Lung (tissue), 12 donors: Measurements from ENCODE around the gene SARNP. TPM values are rescaled to one million over a fixed set of nuclear protein-coding genes. Genes with fewer than 3 reads are reported as not detected.
A peak's percentile ranks its signal among the peaks of the same experiment; 100 is the strongest.

Source experiments
- ATAC-seq: fragments of 200-7000 bp; cut with Tn5 transposase; one replicate; pipeline ENCODE4 v1.9.1; 2020; ENCODE audit warnings: moderate number of reproducible peaks; ENCODE audit not compliant: insufficient read depth, low FRiP score
- DNase-seq, 3 donors: peaks; one replicate each; pipeline ENCODE4 v3.0.0-alpha.2; 2013 to 2017
- H3K27ac ChIP-seq, 2 donors: one replicate each; pipeline ENCODE4 v1.5.1; 2013; ENCODE audit warnings: mild to moderate bottlenecking in 2 of 2, moderate library complexity in 2 of 2, control low read depth in 1 of 2, inconsistent platforms in 1 of 2, low read depth in 1 of 2, low read length in 1 of 2
- H3K27me3 ChIP-seq, 3 donors: one replicate each; pipeline ENCODE4 v1.5.1; 2013; ENCODE audit warnings: low read length in 2 of 3; ENCODE audit not compliant: control insufficient read depth in 3 of 3, insufficient read depth in 3 of 3
- H3K36me3 ChIP-seq, 4 donors: one replicate each; pipeline ENCODE4 v1.5.1; 2013; ENCODE audit warnings: low read length in 4 of 4, mild to moderate bottlenecking in 1 of 4, moderate library complexity in 1 of 4; ENCODE audit not compliant: control insufficient read depth in 4 of 4, insufficient read depth in 4 of 4
- H3K4me1 ChIP-seq, 5 donors: one replicate each; pipeline ENCODE4 v1.5.1; 2013; ENCODE audit warnings: low read length in 5 of 5, mild to moderate bottlenecking in 2 of 5, moderate library complexity in 1 of 5; ENCODE audit not compliant: control insufficient read depth in 5 of 5, insufficient read depth in 5 of 5
- H3K4me3 ChIP-seq: one replicate; pipeline ENCODE4 v1.5.1; 2013; ENCODE audit warnings: mild to moderate bottlenecking, control low read depth, moderate library complexity
- H3K9ac ChIP-seq, 2 donors: one replicate each; pipeline ENCODE4 v1.5.1; 2013; ENCODE audit warnings: low read length in 2 of 2, control low read depth in 1 of 2; ENCODE audit not compliant: insufficient read depth in 1 of 2
- H3K9me3 ChIP-seq, 4 donors: one replicate each; pipeline ENCODE4 v1.5.1; 2013; ENCODE audit warnings: low read length in 3 of 4, mild to moderate bottlenecking in 1 of 4, moderate library complexity in 1 of 4; ENCODE audit not compliant: control insufficient read depth in 4 of 4, insufficient read depth in 3 of 4
- WGBS, 2 donors: extraction: QIAGEN DNeasy Blood & Tissue Kit; methylation state at CpG; one replicate each; pipeline ENCODE4 v1.1.7; 2013; 5-methylcytosine and 5-hydroxymethylcytosine counted together
- polyA plus RNA-seq, 2 donors: library from polyadenylated mRNA; stranded (reverse); fragments of 200-250 nt; gene quantifications; one replicate each; pipeline ENCODE4 v1.2.1, GENCODE V29; 2013
- total RNA-seq, 2 donors: library from RNA; depleted of rRNA in 1 of 2; stranded (reverse); fragments of >200 nt in 1 of 2; gene quantifications; one replicate each; pipeline ENCODE4 v1.2.1, GENCODE V29; 2014 to 2021
- TF ChIP-seq, protein P1 (sequence below): IDR thresholded peaks from 2 replicates; pipeline ENCODE4 v1.5.1; 2012; ENCODE audit warnings: mild to moderate bottlenecking; ENCODE audit errors: control extremely low read depth, extremely low read depth
- donor health status: control.
- donor health status: control.
- donor health status: Bipolar disorder and iron deficiency.
- donor health status: healthy.
- donor health status: DM: yes; HTN: yes; CAD: no.

SARNP gene
- total and polyA plus RNA-seq, 4 donors, result 51.9 to 102 (median 82.2) TPM

DNA sequence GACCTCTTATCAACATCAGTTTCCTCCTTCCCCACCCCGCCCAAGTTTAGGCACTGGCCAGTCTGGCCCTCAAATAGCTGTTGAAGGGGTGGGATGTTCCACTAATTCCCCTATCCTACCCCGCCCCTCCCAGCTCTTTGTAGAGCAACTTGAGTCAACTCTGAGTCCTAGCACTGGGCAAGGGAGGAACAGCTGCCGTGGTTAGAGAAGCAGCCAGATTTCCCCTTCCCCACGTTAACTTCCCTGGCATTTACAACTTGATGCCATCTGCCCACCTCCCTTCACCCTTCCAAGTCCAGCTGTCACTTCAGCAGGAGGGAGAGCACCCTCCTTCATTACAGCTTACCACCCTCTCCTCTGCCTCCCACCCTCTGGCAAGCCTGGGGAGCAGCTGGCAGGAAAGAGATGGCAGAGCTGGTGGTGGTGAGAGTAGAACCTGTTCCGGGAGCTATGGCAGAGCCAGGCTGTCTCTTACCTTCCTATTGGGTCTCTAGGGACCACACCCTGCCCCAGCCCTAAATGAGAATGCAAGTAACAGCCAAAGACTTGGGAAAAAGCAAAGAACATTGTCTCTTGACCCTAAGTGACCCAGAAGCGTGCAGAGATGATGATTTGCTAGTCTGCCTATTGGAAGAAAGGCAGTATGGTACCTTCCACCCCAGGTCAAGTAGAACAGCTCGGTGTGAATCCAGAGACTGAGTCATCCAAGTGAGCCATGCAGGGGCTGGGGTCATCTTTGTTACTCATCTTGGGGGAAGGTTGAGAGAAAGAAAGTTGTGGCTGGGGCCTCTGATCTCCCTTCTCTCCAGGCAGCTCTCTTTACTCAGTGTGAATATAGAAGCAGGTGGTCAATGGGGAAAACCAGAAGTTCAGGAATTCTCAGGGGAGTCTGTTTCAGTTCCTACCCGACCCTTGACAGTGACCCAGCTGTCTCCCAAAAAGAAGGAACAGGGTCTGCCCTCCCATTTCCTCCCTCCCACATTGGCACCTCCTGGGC is 100.2 kb downstream of the SARNP start:
- H3K9me3 ChIP-seq, result no peaks in the 10 kb centered on the region
- peaks cover 13 to 41% (median 21%) of the 10 kb centered on the region in 5 donors for H3K4me1 ChIP-seq
- no peak overlapping the region for H3K4me3 ChIP-seq
- no peak for DNase-seq
- no peaks in the 10 kb centered on the region for H3K27me3 ChIP-seq
- H3K27ac ChIP-seq, result peak overlapping the region; percentile 62 to 94
- peaks cover 0 to 11% (median 4%) of the 10 kb centered on the region in 4 donors for H3K36me3 ChIP-seq
- TF ChIP-seq, protein P1, sequence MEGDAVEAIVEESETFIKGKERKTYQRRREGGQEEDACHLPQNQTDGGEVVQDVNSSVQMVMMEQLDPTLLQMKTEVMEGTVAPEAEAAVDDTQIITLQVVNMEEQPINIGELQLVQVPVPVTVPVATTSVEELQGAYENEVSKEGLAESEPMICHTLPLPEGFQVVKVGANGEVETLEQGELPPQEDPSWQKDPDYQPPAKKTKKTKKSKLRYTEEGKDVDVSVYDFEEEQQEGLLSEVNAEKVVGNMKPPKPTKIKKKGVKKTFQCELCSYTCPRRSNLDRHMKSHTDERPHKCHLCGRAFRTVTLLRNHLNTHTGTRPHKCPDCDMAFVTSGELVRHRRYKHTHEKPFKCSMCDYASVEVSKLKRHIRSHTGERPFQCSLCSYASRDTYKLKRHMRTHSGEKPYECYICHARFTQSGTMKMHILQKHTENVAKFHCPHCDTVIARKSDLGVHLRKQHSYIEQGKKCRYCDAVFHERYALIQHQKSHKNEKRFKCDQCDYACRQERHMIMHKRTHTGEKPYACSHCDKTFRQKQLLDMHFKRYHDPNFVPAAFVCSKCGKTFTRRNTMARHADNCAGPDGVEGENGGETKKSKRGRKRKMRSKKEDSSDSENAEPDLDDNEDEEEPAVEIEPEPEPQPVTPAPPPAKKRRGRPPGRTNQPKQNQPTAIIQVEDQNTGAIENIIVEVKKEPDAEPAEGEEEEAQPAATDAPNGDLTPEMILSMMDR, result no peak
- no peak for ATAC-seq
- WGBS, 2 donors, result 34 to 36% methylated on average over 8 of the region's 8 CpGs
- H3K9ac ChIP-seq, result no peak overlapping the region

DNA sequence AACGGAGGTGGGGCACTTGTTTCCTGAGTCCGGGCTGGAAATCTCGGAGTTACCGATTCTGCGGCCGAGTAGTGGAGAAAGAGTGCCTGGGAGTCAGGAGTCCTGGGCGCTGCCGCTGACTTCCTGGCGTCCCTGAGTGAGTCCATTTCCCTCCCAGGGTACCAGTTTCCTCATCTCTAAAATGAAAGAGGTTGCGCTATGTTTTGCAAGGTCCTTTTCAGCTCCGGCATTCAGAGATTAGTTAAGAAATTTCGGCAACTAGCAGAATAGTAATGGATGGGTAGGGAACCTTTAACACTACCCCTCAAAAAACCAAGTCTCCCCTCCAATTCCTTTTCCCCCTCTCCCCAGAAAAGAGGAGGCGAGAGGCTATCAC is 101.0 kb downstream of the SARNP start:
- Histone ChIP-seq H3K27ac (peak overlapping the region; percentile 89 to 94), H3K9me3 (no peaks in the 10 kb centered on the region), H3K27me3 (no peaks in the 10 kb centered on the region), H3K4me1 (peaks cover 14 to 48% (median 21%) of the 10 kb centered on the region in 5 donors), H3K9ac (peak overlapping the region in 1 of 2 donors; percentile 3), H3K4me3 (peak overlapping the region; percentile 69), H3K36me3 (peaks cover 0 to 8% (median 4%) of the 10 kb centered on the region in 4 donors)
- ATAC-seq, result peak; percentile 3
- TF ChIP-seq, protein P1, result no peak
- WGBS, 2 donors, result 2 to 4% methylated on average over 13 of the region's 13 CpGs
- no peak for DNase-seq

DNA sequence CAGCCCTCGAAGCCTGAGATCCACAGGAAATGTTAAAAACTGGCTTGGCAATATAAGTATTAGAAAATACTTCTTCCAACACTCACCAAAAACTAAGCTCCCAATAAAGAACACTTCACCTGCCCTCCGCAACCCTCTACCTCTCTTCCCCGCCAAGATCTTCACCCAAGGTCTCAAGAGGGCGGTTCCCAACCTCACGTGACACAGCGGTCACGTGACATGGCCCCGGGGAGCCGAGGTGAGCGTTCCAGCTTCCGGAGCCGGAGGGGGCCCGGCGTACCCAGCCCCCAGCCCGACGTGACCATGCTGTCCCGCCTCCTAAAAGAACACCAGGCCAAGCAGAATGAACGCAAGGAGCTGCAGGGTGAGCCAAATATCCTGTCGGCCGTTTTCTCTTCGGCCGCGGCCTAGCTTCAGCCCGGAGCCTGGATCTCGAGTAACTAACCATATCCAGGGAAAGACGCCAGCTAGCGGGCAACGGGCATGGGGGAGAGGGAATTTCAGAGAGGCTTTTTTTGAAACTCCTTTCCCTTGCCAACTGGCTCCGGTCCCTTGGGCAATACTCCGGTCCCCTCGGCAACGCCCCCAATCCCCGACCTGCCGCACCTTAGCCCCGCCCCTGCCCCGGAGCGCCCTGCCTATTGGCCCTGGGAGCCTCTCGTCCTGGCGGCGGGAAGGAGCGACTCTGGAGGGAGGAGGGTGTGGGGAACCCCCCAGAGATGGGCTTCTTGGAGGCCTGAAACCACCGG is 101.5 kb downstream of the SARNP start, which contains the start of gene BLOC1S1:
BLOC1S1 (plus strand) TSS at position 214 of the 749 bp plus-strand sequence; CDS start at position 220, 6 bp downstream.
- peaks cover 14 to 48% (median 21%) of the 10 kb centered on the region in 5 donors for H3K4me1 ChIP-seq
- no peaks in the 10 kb centered on the region for H3K9me3 ChIP-seq
- TF ChIP-seq, protein P1, result no peak
- H3K4me3 ChIP-seq, result peak within 1 kb of the TSS; percentile 69
- 0 to 1% methylated on average over 42 of the region's 42 CpGs for WGBS, 2 donors
- ATAC-seq (peak; percentile 84), DNase-seq (peak; percentile 94 to 98 (median 96))
- no peaks in the 10 kb centered on the region for H3K27me3 ChIP-seq
- H3K36me3 ChIP-seq, result peaks cover 0 to 8% (median 4%) of the 10 kb centered on the region in 4 donors
- peak within 1 kb of the TSS; percentile 89 to 94 for H3K27ac ChIP-seq
- peak within 1 kb of the TSS; percentile 3 to 57 for H3K9ac ChIP-seq
